ENCODE data around the gene SOX8. TPM values are rescaled to one million over a fixed set of nuclear protein-coding genes. Genes with fewer than 3 reads are reported as not detected.

The SOX8 gene
- polyA plus RNA-seq, 1 donor from 2014 or later = 3.9 TPM

DNA sequence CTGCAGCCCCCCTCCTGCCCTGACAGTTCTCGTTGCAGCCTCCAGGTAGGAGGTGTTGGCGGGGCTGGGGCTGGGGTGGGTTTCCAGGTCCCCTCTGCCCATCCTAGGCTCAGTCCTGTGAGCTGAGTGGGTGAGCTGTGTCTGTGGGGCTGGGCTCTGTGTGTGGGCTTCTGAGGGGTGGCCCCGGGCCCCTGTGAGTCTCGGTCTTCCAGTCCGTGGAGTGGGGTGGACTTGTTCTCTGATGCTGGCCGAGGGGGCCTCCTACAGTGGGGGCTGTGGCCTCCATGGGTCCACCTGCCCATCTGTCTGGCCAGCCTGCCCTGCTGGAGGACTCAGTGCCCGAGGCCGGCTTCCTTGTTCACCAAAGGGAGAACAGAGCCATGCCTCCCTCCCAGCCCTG lies 32.7 kb downstream of the SOX8 start:
- H3F3A ChIP-seq (ENCODE audit: insufficient read depth, low read length, poor library complexity, severe bottlenecking) = no peaks in the 10 kb centered on the region
- no peaks in the 10 kb centered on the region for H3K9me2 ChIP-seq (ENCODE audit: insufficient read depth, low read length)
- no peak overlapping the region for H3K4me3 ChIP-seq (ENCODE audit: low read length)
- no peak overlapping the region for H3K27ac ChIP-seq (ENCODE audit: low read length)
- no peak overlapping the region for H3K9ac ChIP-seq (ENCODE audit: low read length)
- H3K9me3 ChIP-seq (ENCODE audit: low read length) = no peaks in the 10 kb centered on the region
- H3K27me3 ChIP-seq (ENCODE audit: insufficient read depth, low read depth, low read length) = no peaks in the 10 kb centered on the region
- H3K4me2 ChIP-seq (ENCODE audit: low read length) = no peak overlapping the region
- no peaks in the 10 kb centered on the region for H4K20me1 ChIP-seq (ENCODE audit: insufficient read depth)
- H2AFZ ChIP-seq (ENCODE audit: low read depth, low read length) = no peak overlapping the region
- H3K36me3 ChIP-seq (ENCODE audit: insufficient read depth, low read length) = no peaks in the 10 kb centered on the region
- TF ChIP-seq, protein P1, sequence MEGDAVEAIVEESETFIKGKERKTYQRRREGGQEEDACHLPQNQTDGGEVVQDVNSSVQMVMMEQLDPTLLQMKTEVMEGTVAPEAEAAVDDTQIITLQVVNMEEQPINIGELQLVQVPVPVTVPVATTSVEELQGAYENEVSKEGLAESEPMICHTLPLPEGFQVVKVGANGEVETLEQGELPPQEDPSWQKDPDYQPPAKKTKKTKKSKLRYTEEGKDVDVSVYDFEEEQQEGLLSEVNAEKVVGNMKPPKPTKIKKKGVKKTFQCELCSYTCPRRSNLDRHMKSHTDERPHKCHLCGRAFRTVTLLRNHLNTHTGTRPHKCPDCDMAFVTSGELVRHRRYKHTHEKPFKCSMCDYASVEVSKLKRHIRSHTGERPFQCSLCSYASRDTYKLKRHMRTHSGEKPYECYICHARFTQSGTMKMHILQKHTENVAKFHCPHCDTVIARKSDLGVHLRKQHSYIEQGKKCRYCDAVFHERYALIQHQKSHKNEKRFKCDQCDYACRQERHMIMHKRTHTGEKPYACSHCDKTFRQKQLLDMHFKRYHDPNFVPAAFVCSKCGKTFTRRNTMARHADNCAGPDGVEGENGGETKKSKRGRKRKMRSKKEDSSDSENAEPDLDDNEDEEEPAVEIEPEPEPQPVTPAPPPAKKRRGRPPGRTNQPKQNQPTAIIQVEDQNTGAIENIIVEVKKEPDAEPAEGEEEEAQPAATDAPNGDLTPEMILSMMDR (IDR thresholded peaks at IDR 0.05; ENCODE audit: poor library complexity, severe bottlenecking) = no peak
- TF ChIP-seq POLR2AphosphoS5 (IDR thresholded peaks at IDR 0.05) (no peak), EP300 (conservative IDR thresholded peaks at IDR 0.05; ENCODE audit: poor library complexity, severe bottlenecking) (no peak), SMC3 (conservative IDR thresholded peaks at IDR 0.05; ENCODE audit: poor library complexity) (no peak), MXI1 (conservative IDR thresholded peaks at IDR 0.05; ENCODE audit: poor library complexity, severe bottlenecking) (no peak), TAF1 (IDR thresholded peaks at IDR 0.05; ENCODE audit: low read depth) (no peak), RAD21 (conservative IDR thresholded peaks at IDR 0.05) (no peak), EZH2 (IDR thresholded peaks at IDR 0.05; ENCODE audit: borderline replicate concordance, insufficient read depth, low read length, poor library complexity, severe bottlenecking) (no peak)
- TF ChIP-seq, protein P2, sequence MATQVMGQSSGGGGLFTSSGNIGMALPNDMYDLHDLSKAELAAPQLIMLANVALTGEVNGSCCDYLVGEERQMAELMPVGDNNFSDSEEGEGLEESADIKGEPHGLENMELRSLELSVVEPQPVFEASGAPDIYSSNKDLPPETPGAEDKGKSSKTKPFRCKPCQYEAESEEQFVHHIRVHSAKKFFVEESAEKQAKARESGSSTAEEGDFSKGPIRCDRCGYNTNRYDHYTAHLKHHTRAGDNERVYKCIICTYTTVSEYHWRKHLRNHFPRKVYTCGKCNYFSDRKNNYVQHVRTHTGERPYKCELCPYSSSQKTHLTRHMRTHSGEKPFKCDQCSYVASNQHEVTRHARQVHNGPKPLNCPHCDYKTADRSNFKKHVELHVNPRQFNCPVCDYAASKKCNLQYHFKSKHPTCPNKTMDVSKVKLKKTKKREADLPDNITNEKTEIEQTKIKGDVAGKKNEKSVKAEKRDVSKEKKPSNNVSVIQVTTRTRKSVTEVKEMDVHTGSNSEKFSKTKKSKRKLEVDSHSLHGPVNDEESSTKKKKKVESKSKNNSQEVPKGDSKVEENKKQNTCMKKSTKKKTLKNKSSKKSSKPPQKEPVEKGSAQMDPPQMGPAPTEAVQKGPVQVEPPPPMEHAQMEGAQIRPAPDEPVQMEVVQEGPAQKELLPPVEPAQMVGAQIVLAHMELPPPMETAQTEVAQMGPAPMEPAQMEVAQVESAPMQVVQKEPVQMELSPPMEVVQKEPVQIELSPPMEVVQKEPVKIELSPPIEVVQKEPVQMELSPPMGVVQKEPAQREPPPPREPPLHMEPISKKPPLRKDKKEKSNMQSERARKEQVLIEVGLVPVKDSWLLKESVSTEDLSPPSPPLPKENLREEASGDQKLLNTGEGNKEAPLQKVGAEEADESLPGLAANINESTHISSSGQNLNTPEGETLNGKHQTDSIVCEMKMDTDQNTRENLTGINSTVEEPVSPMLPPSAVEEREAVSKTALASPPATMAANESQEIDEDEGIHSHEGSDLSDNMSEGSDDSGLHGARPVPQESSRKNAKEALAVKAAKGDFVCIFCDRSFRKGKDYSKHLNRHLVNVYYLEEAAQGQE (IDR thresholded peaks at IDR 0.05; ENCODE audit: borderline replicate concordance) = no peak
- H3K79me2 ChIP-seq (replicated peaks; ENCODE audit: insufficient read depth, low read length) = no peaks in the 10 kb centered on the region

DNA sequence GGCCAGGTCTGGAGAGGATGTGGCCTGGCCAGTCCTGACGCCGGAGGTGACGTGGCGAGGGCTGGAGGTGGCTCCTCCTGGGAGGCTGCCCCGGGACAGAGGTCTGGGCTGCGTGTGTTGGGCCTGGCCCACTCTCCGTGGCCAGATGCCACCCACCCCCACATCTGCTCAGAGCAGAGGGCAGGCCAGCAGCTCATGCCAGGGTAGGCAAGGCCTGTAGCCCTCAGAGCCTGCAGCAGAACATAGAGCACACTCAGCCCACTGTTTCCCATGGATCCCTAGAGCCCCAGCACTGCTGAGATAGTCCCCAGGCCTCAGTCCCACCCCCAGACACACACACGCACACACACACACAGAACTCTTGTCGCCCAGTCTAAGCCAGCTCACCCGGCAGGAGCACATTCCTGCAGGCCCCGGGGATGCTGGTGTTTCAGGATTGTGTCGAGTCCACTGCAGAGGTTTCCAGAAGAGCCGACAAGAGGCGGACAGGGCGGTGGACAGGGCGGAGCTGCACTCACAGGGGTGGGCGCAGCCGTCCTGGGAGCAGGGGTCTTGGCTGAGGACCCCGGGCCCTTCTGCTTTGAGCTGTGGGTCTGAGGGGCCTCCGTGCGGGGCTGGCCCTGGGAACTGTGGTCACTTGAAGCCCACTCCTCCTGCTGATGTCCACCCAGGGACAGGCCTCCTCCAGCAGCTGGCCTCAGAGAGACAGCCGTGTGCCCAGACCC lies 33.4 kb downstream of the SOX8 start:
- no peaks in the 10 kb centered on the region for H3K9me3 ChIP-seq (ENCODE audit: low read length)
- H3K4me3 ChIP-seq (ENCODE audit: low read length) = no peak overlapping the region
- no peaks in the 10 kb centered on the region for H3K79me2 ChIP-seq (replicated peaks; ENCODE audit: insufficient read depth, low read length)
- no peak overlapping the region for H3K27ac ChIP-seq (ENCODE audit: low read length)
- no peaks in the 10 kb centered on the region for H3K9me2 ChIP-seq (ENCODE audit: insufficient read depth, low read length)
- H3K4me2 ChIP-seq (ENCODE audit: low read length) = no peak overlapping the region
- H2AFZ ChIP-seq (ENCODE audit: low read depth, low read length) = no peak overlapping the region
- H3K27me3 ChIP-seq (ENCODE audit: insufficient read depth, low read depth, low read length) = no peaks in the 10 kb centered on the region
- no peaks in the 10 kb centered on the region for H3K36me3 ChIP-seq (ENCODE audit: insufficient read depth, low read length)
- no peak for TF ChIP-seq EZH2 (IDR thresholded peaks at IDR 0.05; ENCODE audit: borderline replicate concordance, insufficient read depth, low read length, poor library complexity, severe bottlenecking)
- TF ChIP-seq MXI1 (conservative IDR thresholded peaks at IDR 0.05; ENCODE audit: poor library complexity, severe bottlenecking) = no peak
- TF ChIP-seq RAD21 (conservative IDR thresholded peaks at IDR 0.05) = no peak
- no peak for TF ChIP-seq POLR2AphosphoS5 (IDR thresholded peaks at IDR 0.05)
- no peak for TF ChIP-seq SMC3 (conservative IDR thresholded peaks at IDR 0.05; ENCODE audit: poor library complexity)
- TF ChIP-seq, protein P2 (IDR thresholded peaks at IDR 0.05; ENCODE audit: borderline replicate concordance) = no peak
- no peak for TF ChIP-seq EP300 (conservative IDR thresholded peaks at IDR 0.05; ENCODE audit: poor library complexity, severe bottlenecking)
- no peak for TF ChIP-seq TAF1 (IDR thresholded peaks at IDR 0.05; ENCODE audit: low read depth)
- TF ChIP-seq, protein P1 (IDR thresholded peaks at IDR 0.05; ENCODE audit: poor library complexity, severe bottlenecking) = no peak
- no peaks in the 10 kb centered on the region for H3F3A ChIP-seq (ENCODE audit: insufficient read depth, low read length, poor library complexity, severe bottlenecking)
- no peaks in the 10 kb centered on the region for H4K20me1 ChIP-seq (ENCODE audit: insufficient read depth)
- no peak overlapping the region for H3K9ac ChIP-seq (ENCODE audit: low read length)

Data from neural cell (in vitro differentiated cells).